Measurements from ENCODE around the gene NPIPB13.
"Not testable (repeated sequence)": the region's sequence is repeated elsewhere in the genome, so short reads cannot be mapped to it uniquely, and the experiment has no call there.

NPIPB13 gene

GRCh38 chr16:30248379-30248778 is at the start of gene NPIPB13:
Gene NPIPB13 (minus strand): TSS chr16:30248479. CDS start chr16:30245573, 2,906 bp downstream.
- not testable (repeated sequence) for H3K4me3 ChIP-seq (ENCODE audit: low read depth, low read length); DNase-seq (ENCODE audit: low read depth)

GRCh38 chr16:30282357-30282756 is 34.1 kb upstream of the NPIPB13 start:
- H3K4me3 ChIP-seq (ENCODE audit: low read depth, low read length); DNase-seq (ENCODE audit: low read depth): not testable (repeated sequence)

GRCh38 chr16:30278523-30278922 is 30.2 kb upstream of the NPIPB13 start:
- not testable (repeated sequence) for DNase-seq (ENCODE audit: low read depth)

GRCh38 chr16:30217082-30217481 is 31.2 kb downstream of the NPIPB13 start:
- H3K4me3 ChIP-seq (ENCODE audit: low read depth, low read length); DNase-seq (ENCODE audit: low read depth): not testable (repeated sequence)

More at GRCh38 chr16:30278523-30278922, 30.2 kb upstream of the NPIPB13 start:
- not testable (repeated sequence) for H3K4me3 ChIP-seq (ENCODE audit: low read depth, low read length)

- DNase-seq (ENCODE audit: low read depth); H3K4me3 ChIP-seq (ENCODE audit: low read depth, low read length): not testable (repeated sequence)
Measured at GRCh38 chr16:30211414-30211813, 36.9 kb downstream of the NPIPB13 start.

GRCh38 chr16:30209032-30209431 is 39.2 kb downstream of the NPIPB13 start:
- DNase-seq (ENCODE audit: low read depth); H3K4me3 ChIP-seq (ENCODE audit: low read depth, low read length): not testable (repeated sequence)

- not testable (repeated sequence) for H3K4me3 ChIP-seq (ENCODE audit: low read depth, low read length); DNase-seq (ENCODE audit: low read depth)
Measured at GRCh38 chr16:30207063-30207704, 41.1 kb downstream of the NPIPB13 start.

- DNase-seq (ENCODE audit: low read depth); H3K4me3 ChIP-seq (ENCODE audit: low read depth, low read length): not testable (repeated sequence)
Measured at GRCh38 chr16:30206252-30206651, 42.0 kb downstream of the NPIPB13 start.

- H3K4me3 ChIP-seq (ENCODE audit: low read depth, low read length); DNase-seq (ENCODE audit: low read depth): not testable (repeated sequence)
Measured at GRCh38 chr16:30205541-30206236, 42.6 kb downstream of the NPIPB13 start.

GRCh38 chr16:30199608-30200343 is 48.5 kb downstream of the NPIPB13 start:
- not testable (repeated sequence) for DNase-seq (ENCODE audit: low read depth); H3K4me3 ChIP-seq (ENCODE audit: low read depth, low read length)

GRCh38 chr16:30199049-30199448 is 49.2 kb downstream of the NPIPB13 start, which contains the start of gene SULT1A3:
Gene SULT1A3 (plus strand): TSS chr16:30199255. CDS start chr16:30200729, 1,474 bp downstream.
- not testable (repeated sequence) for H3K4me3 ChIP-seq (ENCODE audit: low read depth, low read length); DNase-seq (ENCODE audit: low read depth)
